ENCODE data around the gene HIRA. TPM values are rescaled to one million over a fixed set of nuclear protein-coding genes. Genes with fewer than 3 reads are reported as not detected.

The HIRA gene
- total and polyA plus RNA-seq, 10 donors: 8.9 to 31.7 (median 24.6) TPM

GRCh38 chr22:19352766-19353165, 78.8 kb downstream of the HIRA start:
- H3K27me3 ChIP-seq (replicated peaks in 1 of 7): no peaks in the 10 kb centered on the region
- WGBS, 5 donors: 93 to 95% (median 95%) methylated on average over 4 of the region's 4 CpGs
- TF ChIP-seq CTCF (IDR thresholded peaks at IDR 0.05 in 8 of 11, conservative IDR thresholded peaks at IDR 0.05 in 3 of 11) (no peak), POLR2AphosphoS5 (IDR thresholded peaks at IDR 0.05) (no peak), POLR2A (IDR thresholded peaks at IDR 0.05) (no peak)
- H3K27ac ChIP-seq: no peak overlapping the region
- H3K9me3 ChIP-seq: no peaks in the 10 kb centered on the region
- DNase-seq: no peak
- intact Hi-C loops (cut with DNase I; ENCODE audit: low total_unique reads): no loop called here
- no peaks in the 10 kb centered on the region for H3K4me1 ChIP-seq
- no peak overlapping the region for H3K4me3 ChIP-seq
- H3K36me3 ChIP-seq: peaks cover 0 to 100% (median 97%) of the 10 kb centered on the region in 6 donors

- intact Hi-C loops (cut with DNase I; ENCODE audit: low total_unique reads): no loop called here
- no peak overlapping the region for H3K4me3 ChIP-seq
- no peak overlapping the region for H3K27ac ChIP-seq
- H3K36me3 ChIP-seq: peaks cover 0 to 100% (median 97%) of the 10 kb centered on the region in 6 donors
- TF ChIP-seq POLR2AphosphoS5 (IDR thresholded peaks at IDR 0.05) (no peak), CTCF (IDR thresholded peaks at IDR 0.05 in 8 of 11, conservative IDR thresholded peaks at IDR 0.05 in 3 of 11) (no peak), POLR2A (IDR thresholded peaks at IDR 0.05) (no peak)
- no peaks in the 10 kb centered on the region for H3K4me1 ChIP-seq
- DNase-seq: no peak
- H3K9me3 ChIP-seq: no peaks in the 10 kb centered on the region
- WGBS, 5 donors: 92 to 98% (median 94%) methylated on average over 6 of the region's 6 CpGs
- H3K27me3 ChIP-seq (replicated peaks in 1 of 7): no peaks in the 10 kb centered on the region
Measured at GRCh38 chr22:19352217-19352616, 79.3 kb downstream of the HIRA start.

GRCh38 chr22:19351604-19352003, 79.9 kb downstream of the HIRA start:
- no peak for TF ChIP-seq POLR2AphosphoS5 (IDR thresholded peaks at IDR 0.05)
- no peak for TF ChIP-seq POLR2A (IDR thresholded peaks at IDR 0.05)
- no peak for TF ChIP-seq CTCF (IDR thresholded peaks at IDR 0.05 in 8 of 11, conservative IDR thresholded peaks at IDR 0.05 in 3 of 11)
- no peak overlapping the region for H3K4me3 ChIP-seq
- intact Hi-C loops (cut with DNase I; ENCODE audit: low total_unique reads): no loop called here
- H3K36me3 ChIP-seq: peaks cover 0 to 100% (median 97%) of the 10 kb centered on the region in 6 donors
- no peaks in the 10 kb centered on the region for H3K9me3 ChIP-seq
- no peak overlapping the region for H3K27ac ChIP-seq
- H3K27me3 ChIP-seq (replicated peaks in 1 of 7): no peaks in the 10 kb centered on the region
- no peak for DNase-seq
- H3K4me1 ChIP-seq: no peaks in the 10 kb centered on the region
- WGBS, 5 donors: 94 to 98% (median 96%) methylated on average over 6 of the region's 6 CpGs

GRCh38 chr22:19350947-19351346, 80.6 kb downstream of the HIRA start:
- DNase-seq: no peak
- no peak overlapping the region for H3K4me3 ChIP-seq
- no peaks in the 10 kb centered on the region for H3K9me3 ChIP-seq
- no peaks in the 10 kb centered on the region for H3K27me3 ChIP-seq (replicated peaks in 1 of 7)
- H3K27ac ChIP-seq: no peak overlapping the region
- intact Hi-C loops (cut with DNase I; ENCODE audit: low total_unique reads): no loop called here
- H3K4me1 ChIP-seq: no peaks in the 10 kb centered on the region
- TF ChIP-seq POLR2A (IDR thresholded peaks at IDR 0.05): no peak
- TF ChIP-seq POLR2AphosphoS5 (IDR thresholded peaks at IDR 0.05): peak in 1 of 3 donors; percentile 12
- peaks cover 0 to 100% (median 97%) of the 10 kb centered on the region in 6 donors for H3K36me3 ChIP-seq
- WGBS, 5 donors: 95 to 99% (median 98%) methylated on average over 9 of the region's 9 CpGs

GRCh38 chr22:19350476-19350859, 81.1 kb downstream of the HIRA start:
- WGBS, 5 donors: 88 to 100% (median 97%) methylated on average over 1 of the region's 1 CpG
- H3K4me1 ChIP-seq: no peaks in the 10 kb centered on the region
- intact Hi-C loops (cut with DNase I; ENCODE audit: low total_unique reads): no loop called here

More at GRCh38 chr22:19350476-19350859, 81.1 kb downstream of the HIRA start:
- DNase-seq: no peak
- Histone ChIP-seq H3K4me3 (no peak overlapping the region), H3K36me3 (peaks cover 0 to 100% (median 96%) of the 10 kb centered on the region in 6 donors), H3K27me3 (replicated peaks in 1 of 7) (no peaks in the 10 kb centered on the region), H3K27ac (no peak overlapping the region), H3K9me3 (no peaks in the 10 kb centered on the region)
- TF ChIP-seq CTCF (IDR thresholded peaks at IDR 0.05 in 8 of 11, conservative IDR thresholded peaks at IDR 0.05 in 3 of 11): no peak
- no peak for TF ChIP-seq POLR2A (IDR thresholded peaks at IDR 0.05)
- TF ChIP-seq POLR2AphosphoS5 (IDR thresholded peaks at IDR 0.05): no peak
